HUES48 (cell line): ENCODE results near the gene CLEC2L.

Experiments
- H3K27ac ChIP-seq: one replicate; pipeline ENCODE4 v1.7.0; 2013; ENCODE audit warnings: low read depth, low read length, inconsistent platforms
- H3K27me3 ChIP-seq: 2 replicates; pipeline ENCODE4 v1.6.1; 2013; ENCODE audit warnings: mild to moderate bottlenecking, low read length; ENCODE audit not compliant: control insufficient read depth, insufficient read depth
- H3K36me3 ChIP-seq: 2 replicates; pipeline ENCODE4 v1.6.1; 2013; ENCODE audit warnings: low read length; ENCODE audit not compliant: control insufficient read depth, insufficient read depth
- H3K4me1 ChIP-seq: 2 replicates; pipeline ENCODE4 v1.6.1; 2013; ENCODE audit warnings: mild to moderate bottlenecking, low read length; ENCODE audit not compliant: control insufficient read depth, insufficient read depth
- H3K4me3 ChIP-seq: 2 replicates; pipeline ENCODE4 v1.5.1; 2013; ENCODE audit warnings: mild to moderate bottlenecking, low read depth, low read length
- H3K9ac ChIP-seq: 2 replicates; pipeline ENCODE4 v1.6.1; 2013; ENCODE audit warnings: mild to moderate bottlenecking, low read depth, low read length, moderate library complexity
- H3K9me3 ChIP-seq: 2 replicates; pipeline ENCODE4 v1.6.1; 2013; ENCODE audit warnings: low read length; ENCODE audit not compliant: control insufficient read depth, insufficient read depth

Gene CLEC2L

DNA sequence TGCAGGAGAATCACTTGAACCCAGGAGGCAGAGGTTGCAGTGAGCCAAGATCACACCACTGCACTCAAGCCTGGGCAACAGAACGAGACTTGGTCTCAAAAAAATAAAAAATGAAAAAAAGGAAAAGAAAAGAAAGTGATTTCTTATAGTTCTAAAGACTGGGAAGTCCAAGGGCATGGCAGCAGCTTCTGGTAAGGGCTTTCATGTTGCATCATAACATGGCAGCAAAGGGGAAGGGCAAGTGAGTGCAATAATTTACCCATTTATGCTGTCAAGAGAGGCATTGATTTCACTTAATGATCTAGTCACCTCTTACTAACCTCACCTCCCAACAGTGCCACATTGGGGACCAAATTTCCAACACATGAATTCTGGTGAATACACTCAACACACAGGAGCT, 31.2 kb upstream of the CLEC2L start:
- H3K9me3 ChIP-seq, result no peaks in the 10 kb centered on the region
- H3K27me3 ChIP-seq, result no peaks in the 10 kb centered on the region
- no peak overlapping the region for H3K4me3 ChIP-seq
- no peak overlapping the region for H3K9ac ChIP-seq
- H3K36me3 ChIP-seq, result no peaks in the 10 kb centered on the region
- no peak overlapping the region for H3K27ac ChIP-seq
- no peaks in the 10 kb centered on the region for H3K4me1 ChIP-seq

DNA sequence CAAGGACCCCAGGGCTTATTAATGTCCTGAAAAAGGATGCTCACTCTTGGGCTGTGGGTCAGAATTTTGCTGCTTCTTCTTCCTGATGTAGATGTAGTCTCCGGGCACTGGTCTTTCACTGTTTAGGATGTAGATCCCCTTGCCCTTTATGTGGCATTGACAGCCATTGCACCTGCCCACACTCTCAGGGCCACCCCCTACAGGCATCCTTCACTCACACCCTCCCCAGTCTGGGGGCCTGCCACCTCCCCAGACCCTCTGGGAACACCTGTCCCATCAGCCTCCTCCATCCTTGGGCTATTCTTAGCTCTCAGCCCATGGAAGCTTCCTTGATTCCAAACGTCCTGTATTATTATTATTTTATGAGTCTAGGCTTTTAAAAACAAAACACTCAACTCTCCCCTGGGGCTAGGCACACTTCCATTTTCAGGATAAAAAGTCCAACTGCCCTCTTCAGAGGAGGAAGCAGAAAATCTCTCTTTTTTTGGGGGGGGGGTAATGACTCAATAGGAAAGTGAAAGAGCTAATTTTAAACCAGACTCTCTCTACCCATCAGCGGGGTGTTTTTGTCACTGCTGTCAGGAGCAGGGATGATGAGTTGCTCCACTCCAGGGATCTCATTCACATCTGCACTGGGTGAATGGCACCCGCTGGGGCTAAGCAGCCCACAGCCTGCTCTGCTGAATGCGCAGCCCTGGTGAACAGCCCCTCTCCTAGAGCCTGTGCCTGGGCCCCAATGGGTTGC, 28.5 kb upstream of the CLEC2L start:
- H3K27me3 ChIP-seq, result no peaks in the 10 kb centered on the region; the same call in 1 of the 2 replicates
- H3K4me3 ChIP-seq, result no peak overlapping the region
- no peak overlapping the region for H3K27ac ChIP-seq
- no peaks in the 10 kb centered on the region for H3K36me3 ChIP-seq
- H3K9me3 ChIP-seq, result no peaks in the 10 kb centered on the region
- no peak overlapping the region for H3K9ac ChIP-seq
- no peaks in the 10 kb centered on the region for H3K4me1 ChIP-seq

DNA sequence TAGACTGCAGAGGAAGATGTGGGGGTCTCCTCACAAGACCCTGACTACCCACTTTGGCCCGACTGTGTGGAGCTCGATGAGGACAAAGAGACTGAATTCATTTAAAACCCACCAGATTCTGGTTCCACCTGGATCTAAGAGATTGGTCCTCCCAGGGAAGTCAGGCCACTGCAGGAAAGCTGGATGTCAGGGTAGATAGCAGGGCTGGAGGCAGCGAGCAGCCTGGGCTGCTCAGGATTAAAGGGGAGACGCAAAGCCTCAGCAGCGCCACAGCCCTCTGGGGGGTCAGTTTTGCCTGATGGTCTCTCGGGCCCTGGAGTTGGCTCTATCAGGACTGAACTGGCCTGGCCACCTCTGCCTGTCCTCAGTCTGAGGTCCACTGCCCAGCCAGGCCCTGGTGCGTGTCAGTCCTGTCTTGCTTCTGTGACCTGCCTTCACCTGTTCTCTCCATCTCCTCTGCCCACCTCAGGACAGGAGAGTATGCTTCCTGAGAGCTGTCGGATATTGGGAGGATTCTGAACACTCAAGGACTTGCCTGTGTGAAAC, 27.8 kb upstream of the CLEC2L start:
- Histone ChIP-seq H3K27ac (no peak overlapping the region), H3K36me3 (no peaks in the 10 kb centered on the region), H3K9ac (no peak overlapping the region), H3K4me1 (no peaks in the 10 kb centered on the region), H3K27me3 (no peaks in the 10 kb centered on the region; the same call in 1 of the 2 replicates), H3K4me3 (no peak overlapping the region), H3K9me3 (no peaks in the 10 kb centered on the region)

DNA sequence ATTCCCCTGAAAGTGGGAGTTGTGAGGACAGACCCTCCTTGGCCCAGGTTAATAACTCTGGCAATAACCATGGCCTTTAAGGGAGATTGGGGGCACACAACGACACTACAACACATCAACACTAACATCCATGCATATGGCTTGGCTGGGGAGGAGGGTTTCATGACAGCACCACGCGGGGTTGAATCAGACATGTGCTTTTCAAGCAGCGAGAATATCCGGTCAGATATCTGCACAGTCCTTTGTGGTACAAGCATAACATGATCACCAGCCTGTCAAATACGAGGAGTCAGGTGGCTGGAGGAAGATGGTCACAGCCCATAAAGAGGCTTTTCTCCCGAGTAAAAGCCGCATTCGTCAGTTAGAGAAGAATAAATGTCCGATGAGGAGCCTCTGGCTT, 27.0 kb upstream of the CLEC2L start:
- no peaks in the 10 kb centered on the region for H3K36me3 ChIP-seq
- H3K4me3 ChIP-seq, result no peak overlapping the region
- H3K27ac ChIP-seq, result no peak overlapping the region
- H3K9ac ChIP-seq, result no peak overlapping the region
- no peaks in the 10 kb centered on the region for H3K4me1 ChIP-seq
- no peaks in the 10 kb centered on the region; the same call in 1 of the 2 replicates for H3K27me3 ChIP-seq
- H3K9me3 ChIP-seq, result no peaks in the 10 kb centered on the region

DNA sequence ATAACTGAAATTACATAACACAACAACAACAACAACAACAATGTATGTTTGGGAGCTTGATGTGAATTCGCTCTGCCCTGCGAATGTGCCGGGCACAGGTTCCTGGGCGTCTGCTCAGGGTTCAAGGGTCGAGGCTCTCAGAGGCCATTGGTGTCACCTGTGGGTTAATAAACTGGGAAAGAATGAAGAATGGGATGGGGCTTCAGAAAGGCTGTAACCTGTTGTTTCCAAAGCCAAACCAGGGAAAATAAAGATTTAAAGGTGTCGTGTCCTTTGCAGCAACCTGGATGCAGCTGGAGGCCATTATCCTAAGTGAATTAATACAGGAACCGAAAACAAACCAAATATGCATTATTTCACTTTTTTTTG, 22.7 kb upstream of the CLEC2L start:
- H3K9ac ChIP-seq, result no peak overlapping the region
- H3K4me3 ChIP-seq, result no peak overlapping the region

DNA sequence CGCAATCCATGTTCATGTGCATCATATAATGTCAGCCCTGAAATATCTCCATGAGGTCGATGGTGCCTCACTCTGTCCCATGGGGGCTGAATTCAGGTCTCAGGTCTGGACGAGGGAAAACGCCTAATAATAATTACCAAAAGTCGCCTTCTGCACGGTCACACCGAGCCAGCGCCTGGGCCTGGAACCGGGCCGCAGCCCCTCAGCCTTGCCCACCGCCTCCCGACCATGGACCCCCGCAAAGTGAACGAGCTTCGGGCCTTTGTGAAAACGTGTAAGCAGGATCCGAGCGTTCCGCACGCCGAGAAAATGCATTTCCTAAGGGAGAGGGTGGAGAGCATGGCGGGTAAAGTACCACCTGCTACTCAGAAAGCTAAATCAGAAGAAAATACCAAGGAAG, 21.3 kb upstream of the CLEC2L start:
- no peaks in the 10 kb centered on the region for H3K4me1 ChIP-seq
- no peak overlapping the region for H3K4me3 ChIP-seq
- H3K27ac ChIP-seq, result no peak overlapping the region
- H3K36me3 ChIP-seq, result no peaks in the 10 kb centered on the region
- H3K9ac ChIP-seq, result no peak overlapping the region
- no peaks in the 10 kb centered on the region for H3K9me3 ChIP-seq
- no peaks in the 10 kb centered on the region; the same call in 1 of the 2 replicates for H3K27me3 ChIP-seq

More for the DNA sequence above, 22.7 kb upstream of the CLEC2L start:
- Histone ChIP-seq H3K27me3 (no peaks in the 10 kb centered on the region; the same call in 1 of the 2 replicates), H3K27ac (no peak overlapping the region), H3K4me1 (no peaks in the 10 kb centered on the region), H3K36me3 (no peaks in the 10 kb centered on the region), H3K9me3 (no peaks in the 10 kb centered on the region)

DNA sequence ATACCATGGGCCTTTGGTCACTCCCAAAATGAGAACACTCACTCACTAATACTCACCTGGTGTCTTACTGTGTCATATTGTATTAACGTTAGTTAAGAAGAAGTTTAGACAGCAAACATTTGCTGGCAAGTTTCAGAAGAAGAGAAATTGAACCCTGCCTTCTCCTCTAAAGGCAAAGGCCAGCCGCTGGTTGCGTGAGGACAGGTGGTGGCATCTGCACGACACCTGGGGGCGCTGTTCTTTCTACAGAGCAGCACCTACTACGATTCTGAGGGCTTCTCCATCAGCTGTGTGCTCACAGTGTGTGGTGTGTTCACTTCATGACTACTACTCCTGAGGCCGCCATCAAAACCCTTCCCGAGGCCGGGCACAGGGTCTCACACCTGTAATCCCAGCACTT, 17.9 kb upstream of the CLEC2L start:
- Histone ChIP-seq H3K27ac (no peak overlapping the region), H3K27me3 (no peaks in the 10 kb centered on the region), H3K4me1 (peaks cover 6% of the 10 kb centered on the region; the same call in 1 of the 2 replicates), H3K36me3 (no peaks in the 10 kb centered on the region), H3K4me3 (no peak overlapping the region), H3K9me3 (no peaks in the 10 kb centered on the region), H3K9ac (no peak overlapping the region)

DNA sequence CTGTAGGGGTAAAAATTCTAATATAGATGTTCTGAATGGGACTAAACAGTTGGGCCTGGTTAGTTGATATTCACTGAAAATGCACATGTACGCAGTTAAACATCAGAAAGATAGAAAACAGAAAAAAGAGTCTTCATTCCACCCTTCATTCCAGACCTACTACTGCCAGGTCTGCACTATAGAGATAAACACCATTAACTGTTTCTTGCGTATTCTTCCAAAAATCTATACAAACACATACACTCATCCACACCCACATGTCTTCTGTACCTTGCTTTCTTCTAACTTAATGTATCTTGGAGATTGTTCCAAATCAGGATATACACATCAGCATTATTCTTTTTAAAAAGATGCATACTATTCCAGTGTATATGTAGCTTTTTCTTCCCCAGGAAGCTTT, 13.9 kb upstream of the CLEC2L start:
- Histone ChIP-seq H3K9ac (no peak overlapping the region), H3K4me3 (no peak overlapping the region), H3K4me1 (peaks cover 6% of the 10 kb centered on the region; the same call in 1 of the 2 replicates), H3K36me3 (no peaks in the 10 kb centered on the region), H3K27ac (no peak overlapping the region), H3K9me3 (no peaks in the 10 kb centered on the region), H3K27me3 (no peaks in the 10 kb centered on the region)

DNA sequence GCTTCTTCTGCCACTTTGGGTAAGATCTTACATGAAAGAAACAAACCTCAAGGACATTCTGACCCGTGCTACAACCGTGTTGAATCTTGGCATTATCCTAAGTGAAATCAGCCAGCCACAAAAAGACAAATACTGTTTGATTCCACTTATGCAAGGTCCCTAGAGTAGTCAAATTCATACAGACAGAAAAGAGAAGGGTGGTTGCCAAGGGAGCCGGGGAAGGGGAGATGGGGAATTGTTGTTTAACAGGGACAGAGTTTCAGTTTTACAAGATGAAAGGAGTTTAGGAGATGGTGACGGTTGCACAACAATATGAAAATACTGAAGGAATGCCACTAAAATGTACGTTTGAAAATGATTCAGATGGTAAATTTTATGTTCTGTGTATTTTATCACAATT, 12.2 kb upstream of the CLEC2L start:
- no peak overlapping the region for H3K4me3 ChIP-seq
- no peak overlapping the region for H3K9ac ChIP-seq
- no peaks in the 10 kb centered on the region for H3K36me3 ChIP-seq
- no peaks in the 10 kb centered on the region for H3K27me3 ChIP-seq
- peaks cover 15% of the 10 kb centered on the region; the same call in 1 of the 2 replicates for H3K4me1 ChIP-seq
- H3K27ac ChIP-seq, result no peak overlapping the region
- H3K9me3 ChIP-seq, result no peaks in the 10 kb centered on the region

DNA sequence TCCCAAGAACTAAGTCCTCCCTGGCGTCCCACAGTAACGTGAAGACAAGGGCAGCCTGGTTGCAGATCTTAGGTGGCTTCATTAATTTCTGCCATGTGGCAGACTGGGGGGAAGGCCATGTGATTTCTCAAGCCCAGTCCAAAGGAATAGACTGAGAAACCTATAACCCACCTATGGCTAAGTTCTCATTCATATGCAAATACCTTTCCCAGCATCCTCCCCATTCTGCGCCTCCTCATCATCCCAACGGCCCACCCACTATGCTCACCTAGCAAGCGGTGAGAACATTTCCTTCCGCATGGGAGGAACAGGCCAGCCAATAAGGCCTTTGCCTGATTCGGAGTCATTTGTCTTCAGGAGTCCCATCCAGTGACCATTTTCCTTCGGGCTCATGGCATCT, 8.2 kb upstream of the CLEC2L start:
- Histone ChIP-seq H3K9ac (no peak overlapping the region), H3K9me3 (no peaks in the 10 kb centered on the region), H3K27me3 (no peaks in the 10 kb centered on the region), H3K4me1 (peaks cover 9% of the 10 kb centered on the region; the same call in 1 of the 2 replicates), H3K4me3 (no peak overlapping the region), H3K27ac (no peak overlapping the region), H3K36me3 (no peaks in the 10 kb centered on the region)

DNA sequence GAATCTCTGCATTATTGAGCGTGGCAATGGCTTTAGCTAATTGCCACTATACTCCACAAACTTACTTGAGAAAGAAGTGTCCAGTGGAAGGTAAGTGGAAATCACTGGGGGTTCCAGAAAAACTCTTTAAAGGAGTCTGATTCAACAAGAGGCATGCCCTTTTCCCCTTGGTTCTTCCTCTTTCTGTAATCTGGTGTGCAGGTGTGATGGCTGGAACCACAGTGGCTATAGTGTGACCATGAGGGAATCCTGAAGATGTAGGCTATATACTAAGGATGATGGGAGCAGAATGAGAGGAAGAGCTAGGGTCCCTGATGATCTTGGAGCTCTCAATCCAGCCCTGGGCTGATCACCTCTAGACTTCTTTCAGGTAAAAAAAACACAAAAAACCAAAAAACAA, 2.0 kb upstream of the CLEC2L start:
- no peaks in the 10 kb centered on the region for H3K4me1 ChIP-seq
- H3K36me3 ChIP-seq, result no peaks in the 10 kb centered on the region
- H3K9ac ChIP-seq, result no peak overlapping the region
- no peaks in the 10 kb centered on the region for H3K9me3 ChIP-seq
- peaks cover 45% of the 10 kb centered on the region for H3K27me3 ChIP-seq
- no peak overlapping the region for H3K27ac ChIP-seq
- no peak overlapping the region for H3K4me3 ChIP-seq
